ENCODE measurements around the gene SPATA13. TPM values are rescaled to one million over a fixed set of nuclear protein-coding genes. Genes with fewer than 3 reads are reported as not detected.

Gene SPATA13
- total RNA-seq, 1 experiment from 2014 or later, result 2.1 TPM

DNA sequence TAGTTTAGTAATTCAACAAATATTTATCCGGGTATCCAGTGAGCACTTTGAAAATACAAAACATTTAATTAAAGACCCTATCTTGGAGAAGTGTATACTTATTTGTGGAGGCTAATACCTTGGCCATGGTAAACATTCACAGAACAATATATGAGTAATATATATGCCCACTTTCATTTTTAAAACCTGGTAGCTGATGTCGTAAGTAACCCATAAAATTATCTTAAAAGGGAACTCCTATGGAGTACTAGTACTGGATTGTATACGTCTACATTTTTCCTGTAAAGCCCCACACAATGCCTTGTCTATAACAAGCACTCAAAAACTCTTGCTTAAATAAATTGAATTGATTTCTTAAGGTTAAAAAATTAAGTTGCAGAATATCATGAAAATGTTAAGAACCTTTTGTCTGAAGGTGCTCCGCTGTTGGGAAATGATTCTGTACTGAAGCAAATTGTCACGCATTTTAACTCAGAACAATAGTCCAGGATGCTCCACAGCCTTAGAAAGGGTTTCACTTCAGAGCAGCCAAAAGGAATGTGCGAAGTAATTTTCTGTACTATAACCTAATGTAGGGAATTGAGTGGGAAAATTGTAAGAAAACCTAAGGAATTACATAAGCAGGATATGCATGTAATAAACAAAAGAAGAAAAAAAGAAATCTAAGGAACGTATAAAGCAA, 90.0 kb downstream of the SPATA13 start:
- Histone ChIP-seq H2AFZ (ENCODE audit: low read length) (no peak overlapping the region), H3K4me1 (ENCODE audit: low read length) (no peaks in the 10 kb centered on the region), H3K27me3 (ENCODE audit: low read length) (no peaks in the 10 kb centered on the region), H3K4me2 (ENCODE audit: low read depth, low read length, poor library complexity, severe bottlenecking) (no peak overlapping the region), H3K9me3 (ENCODE audit: low read length) (no peaks in the 10 kb centered on the region), H3K27ac (ENCODE audit: low read length) (no peak overlapping the region), H3K79me2 (ENCODE audit: low read length) (no peaks in the 10 kb centered on the region), H3K9ac (ENCODE audit: low read length) (no peak overlapping the region), H3K4me3 (ENCODE audit: low read length) (no peak overlapping the region), H3K9me2 (replicated peaks; ENCODE audit: insufficient read depth, low read length) (no peaks in the 10 kb centered on the region), H4K20me1 (ENCODE audit: insufficient read depth, low read depth, low read length) (no peaks in the 10 kb centered on the region), H3K36me3 (ENCODE audit: insufficient read depth, low read length) (no peaks in the 10 kb centered on the region)
- DNase-seq, result no peak

DNA sequence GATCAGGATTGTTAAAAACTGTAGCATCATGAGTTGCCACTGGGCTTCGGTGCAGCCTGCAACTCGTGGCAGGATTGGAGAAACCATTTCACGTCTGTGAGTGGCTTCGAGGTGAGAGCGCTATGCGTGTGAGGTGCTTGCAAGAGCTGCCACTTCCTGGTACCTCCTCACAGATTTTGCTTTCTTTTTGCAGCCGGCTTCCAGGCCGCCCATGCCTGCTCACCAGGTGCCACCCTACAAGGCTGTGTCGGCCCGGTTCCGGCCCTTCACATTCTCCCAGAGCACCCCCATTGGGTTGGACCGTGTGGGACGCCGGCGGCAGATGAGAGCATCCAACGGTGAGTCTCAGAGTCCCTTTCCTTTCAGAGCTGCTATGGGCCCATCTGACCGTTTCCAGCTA, 91.0 kb downstream of the SPATA13 start:
- H3K9me3 ChIP-seq (ENCODE audit: low read length), result no peaks in the 10 kb centered on the region
- H3K36me3 ChIP-seq (ENCODE audit: insufficient read depth, low read length), result no peaks in the 10 kb centered on the region
- no peaks in the 10 kb centered on the region for H3K79me2 ChIP-seq (ENCODE audit: low read length)
- no peak overlapping the region for H3K9ac ChIP-seq (ENCODE audit: low read length)
- H2AFZ ChIP-seq (ENCODE audit: low read length), result no peak overlapping the region
- no peaks in the 10 kb centered on the region for H3K27me3 ChIP-seq (ENCODE audit: low read length)
- H4K20me1 ChIP-seq (ENCODE audit: insufficient read depth, low read depth, low read length), result no peaks in the 10 kb centered on the region
- DNase-seq, result no peak
- H3K4me2 ChIP-seq (ENCODE audit: low read depth, low read length, poor library complexity, severe bottlenecking), result no peak overlapping the region
- H3K4me3 ChIP-seq (ENCODE audit: low read length), result no peak overlapping the region
- no peaks in the 10 kb centered on the region for H3K9me2 ChIP-seq (replicated peaks; ENCODE audit: insufficient read depth, low read length)
- no peaks in the 10 kb centered on the region for H3K4me1 ChIP-seq (ENCODE audit: low read length)
- no peak overlapping the region for H3K27ac ChIP-seq (ENCODE audit: low read length)

DNA sequence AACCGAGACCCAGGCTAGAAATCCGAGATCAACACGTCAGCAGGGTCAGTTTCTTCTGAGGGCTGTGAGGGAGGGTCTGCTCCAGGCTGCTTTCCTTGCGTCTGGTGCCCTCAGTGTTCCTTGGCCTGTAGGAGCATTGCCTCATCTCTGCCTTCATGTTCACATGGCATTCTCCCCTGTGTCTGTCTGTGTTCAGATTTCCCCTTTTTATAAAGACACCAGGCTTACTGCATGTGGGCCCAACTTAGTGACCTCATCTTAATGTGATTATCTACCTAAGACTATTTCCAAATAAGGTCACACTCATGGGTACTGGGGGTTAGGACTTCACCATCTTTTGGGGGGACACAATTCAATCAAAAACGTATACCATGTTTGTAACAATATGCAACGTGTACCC, 91.6 kb downstream of the SPATA13 start:
- no peaks in the 10 kb centered on the region for H3K9me2 ChIP-seq (replicated peaks; ENCODE audit: insufficient read depth, low read length)
- H3K27me3 ChIP-seq (ENCODE audit: low read length), result no peaks in the 10 kb centered on the region
- H3K27ac ChIP-seq (ENCODE audit: low read length), result no peak overlapping the region
- no peak overlapping the region for H3K4me3 ChIP-seq (ENCODE audit: low read length)
- no peaks in the 10 kb centered on the region for H3K36me3 ChIP-seq (ENCODE audit: insufficient read depth, low read length)
- no peak overlapping the region for H3K9ac ChIP-seq (ENCODE audit: low read length)
- H3K4me2 ChIP-seq (ENCODE audit: low read depth, low read length, poor library complexity, severe bottlenecking), result no peak overlapping the region
- DNase-seq, result no peak
- H3K4me1 ChIP-seq (ENCODE audit: low read length), result no peaks in the 10 kb centered on the region
- H4K20me1 ChIP-seq (ENCODE audit: insufficient read depth, low read depth, low read length), result no peaks in the 10 kb centered on the region
- no peaks in the 10 kb centered on the region for H3K9me3 ChIP-seq (ENCODE audit: low read length)
- H3K79me2 ChIP-seq (ENCODE audit: low read length), result no peaks in the 10 kb centered on the region
- no peak overlapping the region for H2AFZ ChIP-seq (ENCODE audit: low read length)

DNA sequence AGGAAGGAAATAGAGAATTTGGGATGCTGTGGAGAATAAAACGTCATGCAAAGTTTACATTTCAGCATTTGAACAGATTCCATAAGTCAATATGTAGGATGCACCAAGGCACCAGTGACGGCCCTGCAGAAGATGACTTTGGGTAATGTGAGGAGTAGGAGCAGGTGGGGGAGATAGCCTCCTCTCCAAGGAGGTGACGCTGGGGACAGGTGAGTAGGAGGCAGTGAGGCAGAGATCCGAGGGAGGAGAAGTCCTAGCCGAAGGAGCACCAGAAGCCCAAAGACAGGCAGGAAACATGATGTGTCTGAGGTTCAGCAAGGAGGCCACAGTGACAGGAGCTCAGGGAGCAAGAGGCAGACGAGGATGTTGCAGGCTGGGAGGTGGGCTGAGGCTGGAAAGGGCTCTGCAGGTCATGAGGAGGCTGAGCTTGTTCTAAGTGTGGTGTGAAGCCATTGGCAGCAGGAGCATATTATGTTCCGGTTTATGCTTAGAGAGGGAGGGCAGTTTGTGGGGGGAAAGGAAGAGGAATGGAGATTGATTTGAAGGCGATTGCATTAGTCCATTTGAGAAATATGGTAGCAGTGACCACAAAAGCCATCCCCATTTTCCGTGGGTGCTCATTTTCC, 93.1 kb downstream of the SPATA13 start:
- H3K9me3 ChIP-seq (ENCODE audit: low read length), result no peaks in the 10 kb centered on the region
- H3K9me2 ChIP-seq (replicated peaks; ENCODE audit: insufficient read depth, low read length), result no peaks in the 10 kb centered on the region
- no peaks in the 10 kb centered on the region for H3K27me3 ChIP-seq (ENCODE audit: low read length)
- no peak overlapping the region for H3K4me3 ChIP-seq (ENCODE audit: low read length)
- no peaks in the 10 kb centered on the region for H3K4me1 ChIP-seq (ENCODE audit: low read length)
- no peak for DNase-seq
- no peaks in the 10 kb centered on the region for H4K20me1 ChIP-seq (ENCODE audit: insufficient read depth, low read depth, low read length)
- no peak overlapping the region for H2AFZ ChIP-seq (ENCODE audit: low read length)
- H3K27ac ChIP-seq (ENCODE audit: low read length), result no peak overlapping the region
- no peaks in the 10 kb centered on the region for H3K36me3 ChIP-seq (ENCODE audit: insufficient read depth, low read length)
- no peak overlapping the region for H3K4me2 ChIP-seq (ENCODE audit: low read depth, low read length, poor library complexity, severe bottlenecking)
- H3K9ac ChIP-seq (ENCODE audit: low read length), result no peak overlapping the region
- H3K79me2 ChIP-seq (ENCODE audit: low read length), result no peaks in the 10 kb centered on the region

DNA sequence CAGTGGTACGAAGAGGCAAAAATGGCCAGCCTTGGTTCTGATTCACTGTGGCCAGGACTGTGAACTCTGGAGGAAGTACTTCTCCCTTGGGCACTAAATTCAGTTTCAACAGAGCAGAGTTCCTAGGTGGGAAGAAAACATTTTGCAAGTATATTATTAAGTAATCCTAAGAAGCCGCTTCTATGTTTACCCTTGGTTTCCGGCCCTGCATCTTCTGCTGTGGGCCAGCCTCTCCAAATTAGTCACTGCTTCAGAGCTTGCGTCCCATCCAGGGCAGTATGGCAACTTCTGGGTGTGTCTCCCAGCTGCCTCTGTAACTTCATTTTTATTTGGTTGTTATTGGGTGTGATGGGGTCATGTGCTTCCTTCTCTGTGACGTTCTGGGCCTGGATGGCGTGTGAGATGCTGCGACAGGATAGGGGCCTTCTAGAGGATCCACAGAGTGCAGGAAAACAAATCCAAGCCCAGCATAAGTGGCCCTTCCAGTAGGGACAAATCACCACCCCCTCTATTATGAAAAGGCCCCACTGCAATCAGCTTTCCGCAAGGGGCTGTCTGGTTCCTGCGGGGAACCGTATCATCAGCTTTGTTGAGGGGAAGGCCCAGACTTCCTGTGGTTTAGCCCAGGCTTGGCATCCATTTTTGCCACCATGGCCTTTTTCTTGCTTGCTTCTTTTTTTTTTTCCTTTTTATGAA, 93.8 kb downstream of the SPATA13 start:
- H3K4me2 ChIP-seq (ENCODE audit: low read depth, low read length, poor library complexity, severe bottlenecking), result no peak overlapping the region
- H3K27ac ChIP-seq (ENCODE audit: low read length), result no peak overlapping the region
- no peak overlapping the region for H3K4me3 ChIP-seq (ENCODE audit: low read length)
- H4K20me1 ChIP-seq (ENCODE audit: insufficient read depth, low read depth, low read length), result no peaks in the 10 kb centered on the region
- H3K9ac ChIP-seq (ENCODE audit: low read length), result no peak overlapping the region
- no peaks in the 10 kb centered on the region for H3K4me1 ChIP-seq (ENCODE audit: low read length)
- H3K9me3 ChIP-seq (ENCODE audit: low read length), result no peaks in the 10 kb centered on the region
- no peaks in the 10 kb centered on the region for H3K27me3 ChIP-seq (ENCODE audit: low read length)
- H3K36me3 ChIP-seq (ENCODE audit: insufficient read depth, low read length), result no peaks in the 10 kb centered on the region
- DNase-seq, result no peak
- H3K9me2 ChIP-seq (replicated peaks; ENCODE audit: insufficient read depth, low read length), result no peaks in the 10 kb centered on the region
- no peaks in the 10 kb centered on the region for H3K79me2 ChIP-seq (ENCODE audit: low read length)
- no peak overlapping the region for H2AFZ ChIP-seq (ENCODE audit: low read length)

DNA sequence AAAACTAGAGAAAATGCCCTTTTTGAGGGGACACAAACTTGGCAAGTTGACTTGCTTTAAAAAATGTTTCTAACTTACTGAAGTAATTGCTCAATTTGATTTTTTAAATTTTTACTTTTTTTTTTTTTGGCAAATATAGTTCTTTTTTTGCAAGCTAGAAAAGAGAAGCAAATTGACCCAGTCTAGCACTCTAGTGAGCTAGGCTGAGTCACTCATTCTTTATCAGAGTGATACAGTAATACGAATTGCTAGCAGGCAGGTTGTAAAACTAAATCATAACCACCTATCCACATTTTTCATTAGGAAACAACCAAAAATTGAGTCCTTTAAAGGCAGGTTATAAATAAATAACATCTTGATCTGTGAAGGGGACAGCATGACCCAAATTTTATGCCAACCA, 97.0 kb downstream of the SPATA13 start:
- no peak overlapping the region for H3K27ac ChIP-seq (ENCODE audit: low read length)
- H3K79me2 ChIP-seq (ENCODE audit: low read length), result no peaks in the 10 kb centered on the region
- H2AFZ ChIP-seq (ENCODE audit: low read length), result no peak overlapping the region
- no peak overlapping the region for H3K9ac ChIP-seq (ENCODE audit: low read length)
- no peak overlapping the region for H3K4me3 ChIP-seq (ENCODE audit: low read length)
- no peaks in the 10 kb centered on the region for H3K9me3 ChIP-seq (ENCODE audit: low read length)
- no peak overlapping the region for H3K4me2 ChIP-seq (ENCODE audit: low read depth, low read length, poor library complexity, severe bottlenecking)
- no peaks in the 10 kb centered on the region for H4K20me1 ChIP-seq (ENCODE audit: insufficient read depth, low read depth, low read length)
- no peaks in the 10 kb centered on the region for H3K27me3 ChIP-seq (ENCODE audit: low read length)
- H3K9me2 ChIP-seq (replicated peaks; ENCODE audit: insufficient read depth, low read length), result no peaks in the 10 kb centered on the region
- no peak for DNase-seq
- H3K36me3 ChIP-seq (ENCODE audit: insufficient read depth, low read length), result no peaks in the 10 kb centered on the region
- no peaks in the 10 kb centered on the region for H3K4me1 ChIP-seq (ENCODE audit: low read length)

DNA sequence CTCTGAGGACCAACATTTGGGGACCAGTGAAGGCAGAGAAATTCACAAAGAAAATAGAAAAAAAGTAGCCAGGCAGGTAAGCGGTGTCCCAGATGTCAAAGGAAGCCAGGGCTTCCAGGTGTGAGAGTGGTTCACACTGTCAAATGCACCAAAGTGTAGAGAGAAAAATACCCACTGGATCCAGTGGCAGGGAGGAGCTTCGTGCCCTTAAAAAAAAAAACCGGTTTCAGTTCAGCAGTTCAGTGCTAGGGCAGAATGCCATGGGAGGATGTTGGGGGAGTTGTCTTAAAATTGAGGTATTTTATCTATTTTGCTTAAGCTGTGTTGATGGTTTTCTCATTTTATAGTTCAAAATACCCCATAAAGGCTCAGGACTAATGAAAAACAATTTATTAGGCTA, 101.0 kb downstream of the SPATA13 start:
- Histone ChIP-seq H3K36me3 (ENCODE audit: insufficient read depth, low read length) (no peaks in the 10 kb centered on the region), H3K27me3 (ENCODE audit: low read length) (no peaks in the 10 kb centered on the region), H3K79me2 (ENCODE audit: low read length) (no peaks in the 10 kb centered on the region), H4K20me1 (ENCODE audit: insufficient read depth, low read depth, low read length) (no peaks in the 10 kb centered on the region), H3K4me1 (ENCODE audit: low read length) (no peaks in the 10 kb centered on the region), H3K9me3 (ENCODE audit: low read length) (no peaks in the 10 kb centered on the region), H3K9ac (ENCODE audit: low read length) (no peak overlapping the region), H3K9me2 (replicated peaks; ENCODE audit: insufficient read depth, low read length) (no peaks in the 10 kb centered on the region), H3K4me3 (ENCODE audit: low read length) (no peak overlapping the region), H3K4me2 (ENCODE audit: low read depth, low read length, poor library complexity, severe bottlenecking) (no peak overlapping the region), H3K27ac (ENCODE audit: low read length) (no peak overlapping the region), H2AFZ (ENCODE audit: low read length) (no peak overlapping the region)
- no peak for DNase-seq

DNA sequence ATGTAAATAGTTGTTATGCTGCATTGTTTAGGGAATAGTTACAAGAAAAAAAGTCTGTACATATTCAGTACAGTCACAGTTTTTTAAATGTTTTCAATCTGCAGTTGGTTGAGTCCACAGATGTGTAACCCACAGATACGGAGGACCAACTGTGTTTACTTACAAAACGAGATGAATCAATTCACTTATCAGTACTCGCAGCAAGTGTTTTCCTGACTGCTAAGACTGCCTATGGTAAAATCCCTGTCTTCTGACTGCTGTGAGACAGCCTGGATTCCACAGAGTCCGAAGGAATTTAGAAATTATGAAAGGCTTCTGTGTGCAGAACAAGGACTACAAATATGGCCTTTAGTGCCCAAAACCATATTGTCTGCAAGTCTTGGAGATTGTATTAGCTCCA, 103.1 kb downstream of the SPATA13 start:
- H3K4me3 ChIP-seq (ENCODE audit: low read length), result no peak overlapping the region
- H3K27ac ChIP-seq (ENCODE audit: low read length), result no peak overlapping the region
- DNase-seq, result no peak

More for the DNA sequence above, 103.1 kb downstream of the SPATA13 start:
- H3K4me2 ChIP-seq (ENCODE audit: low read depth, low read length, poor library complexity, severe bottlenecking), result no peak overlapping the region
- H3K9me3 ChIP-seq (ENCODE audit: low read length), result no peaks in the 10 kb centered on the region
- H2AFZ ChIP-seq (ENCODE audit: low read length), result no peak overlapping the region
- no peaks in the 10 kb centered on the region for H3K27me3 ChIP-seq (ENCODE audit: low read length)
- no peaks in the 10 kb centered on the region for H3K9me2 ChIP-seq (replicated peaks; ENCODE audit: insufficient read depth, low read length)
- H4K20me1 ChIP-seq (ENCODE audit: insufficient read depth, low read depth, low read length), result no peaks in the 10 kb centered on the region
- no peaks in the 10 kb centered on the region for H3K79me2 ChIP-seq (ENCODE audit: low read length)
- H3K36me3 ChIP-seq (ENCODE audit: insufficient read depth, low read length), result no peaks in the 10 kb centered on the region
- H3K9ac ChIP-seq (ENCODE audit: low read length), result no peak overlapping the region
- no peaks in the 10 kb centered on the region for H3K4me1 ChIP-seq (ENCODE audit: low read length)

Data from Karpas-422 (cell line).